HG03575 (cell line): ENCODE measurements around the gene SPRR2F.

Experiments
- ATAC-seq: cut with Tn5 transposase; IDR thresholded peaks from one replicate; pipeline ENCODE4 v1.9.1; 2021; ENCODE audit not compliant: unreplicated experiment, insufficient number of reproducible peaks, low FRiP score; ENCODE audit errors: extremely low read depth

SPRR2F gene

DNA sequence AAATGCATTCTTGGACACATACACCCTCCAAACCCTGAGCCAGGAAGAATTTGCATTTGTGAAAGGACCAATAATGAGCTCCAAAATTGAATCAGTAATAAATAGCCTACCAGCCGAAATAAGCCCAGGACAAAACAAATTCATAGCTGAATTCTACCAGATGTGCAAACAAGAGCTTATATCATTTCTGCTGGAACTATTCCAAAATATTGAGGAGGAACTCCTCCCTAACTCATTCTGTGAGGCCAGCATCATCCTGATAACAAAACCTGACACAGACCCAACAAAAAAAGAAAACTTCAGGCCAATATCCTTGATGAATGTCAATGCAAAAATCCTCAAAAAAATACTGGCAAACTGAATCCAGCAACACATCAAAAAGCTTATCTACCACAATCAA, 25.7 kb downstream of the SPRR2F start:
- ATAC-seq, result no peak

DNA sequence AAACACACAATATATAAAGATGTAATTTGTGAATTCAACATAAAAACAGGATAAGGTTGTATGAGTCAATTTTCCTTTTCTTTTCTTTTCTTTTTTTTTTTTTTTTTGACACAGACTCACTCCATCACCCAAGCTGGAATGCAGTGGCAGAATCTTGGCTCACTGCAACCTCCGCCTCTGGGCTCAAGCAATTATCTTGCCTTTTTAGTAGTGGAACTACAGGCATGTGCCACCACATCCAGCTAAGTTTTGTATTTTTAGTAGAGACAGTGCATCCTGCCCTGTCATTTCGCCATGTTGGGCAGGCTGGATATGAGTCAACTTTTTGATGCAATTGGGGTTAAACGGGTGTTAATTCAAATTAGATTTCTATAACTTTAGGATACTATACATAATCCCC, 31.6 kb downstream of the SPRR2F start:
- no peak for ATAC-seq

DNA sequence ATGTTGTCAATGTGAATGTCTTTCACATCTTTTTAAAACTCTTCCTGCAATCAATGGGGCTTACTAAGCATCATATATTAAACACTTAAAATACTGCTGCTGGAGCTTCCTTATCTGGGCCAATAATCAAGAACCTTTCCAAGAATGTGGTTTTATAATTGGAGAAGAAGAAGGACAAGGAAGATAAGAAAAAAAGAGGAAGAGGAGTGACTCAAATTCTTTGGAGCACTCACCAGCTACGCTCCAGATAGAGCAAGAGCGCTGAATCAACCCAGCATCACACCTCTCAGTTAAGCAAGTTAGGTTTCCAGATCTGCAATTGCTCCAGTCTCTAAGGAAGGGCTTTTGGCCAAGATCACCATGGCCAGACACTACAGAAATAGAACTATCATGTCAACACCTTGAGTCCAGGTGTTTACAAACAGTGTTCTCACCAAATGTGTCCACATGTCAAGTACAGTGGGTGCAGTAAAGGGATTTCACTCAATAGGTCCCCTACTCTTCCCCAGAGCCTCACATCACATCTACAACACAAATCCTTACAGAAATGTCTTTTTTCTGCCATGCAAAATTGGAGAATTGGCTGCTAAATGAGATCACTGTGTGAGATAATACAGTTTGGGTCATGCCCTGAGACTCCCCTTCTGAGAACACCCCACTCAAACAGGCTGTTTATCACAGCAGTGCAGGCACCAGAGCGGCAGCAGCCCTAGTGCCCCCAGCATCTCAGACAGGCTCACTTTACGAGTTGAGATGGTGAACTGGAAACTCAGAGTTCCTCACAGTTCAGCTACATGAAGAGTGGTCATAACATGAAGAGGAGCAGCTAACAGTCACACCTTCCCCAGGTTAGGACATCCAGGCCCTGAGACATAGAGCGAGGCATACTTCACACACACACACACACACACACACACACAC, 40.2 kb downstream of the SPRR2F start:
- ATAC-seq, result no peak

GRCh38 chr1:153071511-153071910, 41.8 kb downstream of the SPRR2F start, which contains the start of gene SPRR2B:
Gene SPRR2B, minus strand, starts transcription at chr1:153071611. Its CDS starts 772 bp downstream, at chr1:153070839.
- ATAC-seq, result no peak

DNA sequence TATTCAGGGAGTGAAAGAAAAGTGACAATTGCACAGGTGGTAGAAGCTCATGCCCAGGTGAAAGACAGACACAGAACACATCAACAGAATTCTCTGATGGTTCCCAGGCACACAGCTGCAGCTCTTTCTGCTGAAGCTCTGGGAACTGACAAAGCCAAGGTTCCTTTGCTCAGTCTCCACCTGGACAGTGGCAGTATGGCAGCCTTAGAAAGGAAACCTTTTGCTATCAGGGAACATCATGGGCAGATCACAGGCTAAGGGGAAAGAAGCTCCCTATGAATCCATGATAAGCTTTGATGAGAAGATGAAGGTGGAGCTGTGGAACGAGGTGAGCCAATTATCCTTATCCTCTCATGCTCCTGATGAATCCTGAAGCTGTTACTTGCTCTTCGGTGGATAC, 43.1 kb downstream of the SPRR2F start:
- ATAC-seq, result no peak
